ENCODE data around the gene ETV6. TPM values are rescaled to one million over a fixed set of nuclear protein-coding genes. Genes with fewer than 3 reads are reported as not detected.
"Not testable (repeated sequence)": the region's sequence is repeated elsewhere in the genome, so short reads cannot be mapped to it uniquely, and the experiment has no call there.

Gene ETV6
- total RNA-seq, 6 donors from 2014 or later, result 22.2 to 93.2 (median 37.5) TPM

GRCh38 chr12:11906286-11906935, 256.9 kb downstream of the ETV6 start:
- no peak for ATAC-seq (ENCODE audit: low FRiP score in 2 of 2)
- no peak overlapping the region for H3K4me3 ChIP-seq
- H3K4me1 ChIP-seq, result no peaks in the 10 kb centered on the region
- H3K27me3 ChIP-seq, result no peaks in the 10 kb centered on the region
- no peak for DNase-seq
- no peak overlapping the region for H3K27ac ChIP-seq
- TF ChIP-seq POLR2AphosphoS5 (IDR thresholded peaks at IDR 0.05) (no peak), POLR2A (IDR thresholded peaks at IDR 0.05) (no peak), CTCF (IDR thresholded peaks at IDR 0.05) (no peak), EP300 (IDR thresholded peaks at IDR 0.05) (no peak)
- peaks cover 0 to 15% (median 7%) of the 10 kb centered on the region in 4 donors for H3K9me3 ChIP-seq
- WGBS, 2 donors, result 83 to 84% methylated on average over 5 of the region's 5 CpGs
- no peaks in the 10 kb centered on the region for H3K36me3 ChIP-seq

- peaks cover 0 to 15% (median 7%) of the 10 kb centered on the region in 4 donors for H3K9me3 ChIP-seq
- ATAC-seq (ENCODE audit: low FRiP score in 2 of 2) (no peak), DNase-seq (no peak)
- H3K4me1 ChIP-seq, result no peaks in the 10 kb centered on the region
- H3K4me3 ChIP-seq, result no peak overlapping the region
- no peaks in the 10 kb centered on the region for H3K36me3 ChIP-seq
- TF ChIP-seq EP300 (IDR thresholded peaks at IDR 0.05) (no peak), CTCF (IDR thresholded peaks at IDR 0.05) (no peak), POLR2AphosphoS5 (IDR thresholded peaks at IDR 0.05) (no peak), POLR2A (IDR thresholded peaks at IDR 0.05) (no peak)
- H3K27ac ChIP-seq, result no peak overlapping the region
- no peaks in the 10 kb centered on the region for H3K27me3 ChIP-seq
Observed at GRCh38 chr12:11907625-11908024, 258.2 kb downstream of the ETV6 start.

DNA sequence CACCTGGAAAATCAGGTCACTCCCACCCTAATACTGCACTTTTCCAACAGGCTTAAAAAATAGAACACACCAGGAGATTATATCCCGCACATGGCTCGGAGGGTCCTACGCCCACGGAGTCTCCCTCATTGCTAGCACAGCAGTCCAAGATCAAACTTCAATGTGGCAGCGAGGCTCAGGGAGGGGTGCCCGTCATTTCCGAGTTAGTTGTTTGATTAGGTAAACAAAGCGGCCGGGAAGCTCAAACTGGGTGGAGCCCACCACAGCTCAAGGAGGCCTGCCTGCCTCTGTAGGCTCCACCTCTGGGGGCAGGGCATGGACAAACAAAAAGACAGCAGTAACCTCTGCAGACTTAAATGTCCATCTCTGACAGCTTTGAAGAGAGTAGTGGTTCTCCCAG, 259.9 kb downstream of the ETV6 start:
- H3K27ac ChIP-seq, result not testable (repeated sequence)
- WGBS, 2 donors, result 73 to 75% methylated on average over 9 of the region's 9 CpGs
- peaks cover 0 to 15% (median 7%) of the 10 kb centered on the region in 4 donors for H3K9me3 ChIP-seq

GRCh38 chr12:11916113-11916512, 266.6 kb downstream of the ETV6 start:
- no peak for ATAC-seq (ENCODE audit: low FRiP score in 2 of 2)
- WGBS, 2 donors, result 92 to 97% methylated on average over 1 of the region's 1 CpG

More for the DNA sequence above, 259.9 kb downstream of the ETV6 start:
- H3K4me1 ChIP-seq; ATAC-seq (ENCODE audit: low FRiP score in 2 of 2); H3K4me3 ChIP-seq; H3K27me3 ChIP-seq; H3K36me3 ChIP-seq; DNase-seq: not testable (repeated sequence)

DNA sequence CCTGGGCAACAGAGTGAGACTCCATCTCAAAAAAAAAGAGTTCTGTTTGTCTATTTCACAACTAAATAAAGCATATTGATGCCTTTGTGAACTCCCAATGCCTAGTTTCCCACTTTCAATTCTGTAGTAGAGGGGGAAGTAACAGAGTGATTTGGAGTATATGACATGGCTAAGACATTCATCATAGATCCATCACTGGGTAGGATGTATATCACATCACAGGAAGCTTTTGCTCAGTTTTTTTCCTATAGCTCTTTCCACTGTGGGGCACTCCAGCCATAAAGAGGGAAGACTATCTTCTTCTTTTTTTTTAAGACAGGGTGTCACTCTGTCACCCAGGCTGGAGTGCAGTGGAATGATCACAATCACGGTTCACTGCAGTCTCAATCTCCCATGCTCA, 267.3 kb downstream of the ETV6 start:
- Histone ChIP-seq H3K27me3 (no peaks in the 10 kb centered on the region), H3K27ac (no peak overlapping the region), H3K4me3 (no peak overlapping the region), H3K9me3 (no peaks in the 10 kb centered on the region), H3K36me3 (no peaks in the 10 kb centered on the region), H3K4me1 (no peaks in the 10 kb centered on the region)
- DNase-seq (no peak), ATAC-seq (ENCODE audit: low FRiP score in 2 of 2) (no peak)
- TF ChIP-seq EP300 (IDR thresholded peaks at IDR 0.05) (no peak), POLR2AphosphoS5 (IDR thresholded peaks at IDR 0.05) (no peak), POLR2A (IDR thresholded peaks at IDR 0.05) (no peak), CTCF (IDR thresholded peaks at IDR 0.05) (no peak)
- WGBS, 2 donors, result 61 to 78% methylated on average over 1 of the region's 1 CpG

More at GRCh38 chr12:11916113-11916512, 266.6 kb downstream of the ETV6 start:
- no peak overlapping the region for H3K27ac ChIP-seq
- H3K4me1 ChIP-seq, result no peaks in the 10 kb centered on the region
- no peaks in the 10 kb centered on the region for H3K36me3 ChIP-seq
- H3K27me3 ChIP-seq, result no peaks in the 10 kb centered on the region
- no peak overlapping the region for H3K4me3 ChIP-seq
- no peaks in the 10 kb centered on the region for H3K9me3 ChIP-seq
- TF ChIP-seq EP300 (IDR thresholded peaks at IDR 0.05), result no peak
- no peak for TF ChIP-seq CTCF (IDR thresholded peaks at IDR 0.05)
- TF ChIP-seq POLR2A (IDR thresholded peaks at IDR 0.05), result no peak
- no peak for TF ChIP-seq POLR2AphosphoS5 (IDR thresholded peaks at IDR 0.05)
- no peak for DNase-seq

All from upper lobe of left lung (tissue), 6 donors.